ENCODE results near the gene SEPTIN8. TPM values are rescaled to one million over a fixed set of nuclear protein-coding genes. Genes with fewer than 3 reads are reported as not detected.
"Not testable (repeated sequence)": the region's sequence is repeated elsewhere in the genome, so short reads cannot be mapped to it uniquely, and the experiment has no call there.

The SEPTIN8 gene
- total and polyA plus RNA-seq, 10 of the 15 experiments (the other 5 are each of a cell fraction or from before 2014, with no cell fraction given): 6.1 to 96.1 (median 29.4) TPM

DNA sequence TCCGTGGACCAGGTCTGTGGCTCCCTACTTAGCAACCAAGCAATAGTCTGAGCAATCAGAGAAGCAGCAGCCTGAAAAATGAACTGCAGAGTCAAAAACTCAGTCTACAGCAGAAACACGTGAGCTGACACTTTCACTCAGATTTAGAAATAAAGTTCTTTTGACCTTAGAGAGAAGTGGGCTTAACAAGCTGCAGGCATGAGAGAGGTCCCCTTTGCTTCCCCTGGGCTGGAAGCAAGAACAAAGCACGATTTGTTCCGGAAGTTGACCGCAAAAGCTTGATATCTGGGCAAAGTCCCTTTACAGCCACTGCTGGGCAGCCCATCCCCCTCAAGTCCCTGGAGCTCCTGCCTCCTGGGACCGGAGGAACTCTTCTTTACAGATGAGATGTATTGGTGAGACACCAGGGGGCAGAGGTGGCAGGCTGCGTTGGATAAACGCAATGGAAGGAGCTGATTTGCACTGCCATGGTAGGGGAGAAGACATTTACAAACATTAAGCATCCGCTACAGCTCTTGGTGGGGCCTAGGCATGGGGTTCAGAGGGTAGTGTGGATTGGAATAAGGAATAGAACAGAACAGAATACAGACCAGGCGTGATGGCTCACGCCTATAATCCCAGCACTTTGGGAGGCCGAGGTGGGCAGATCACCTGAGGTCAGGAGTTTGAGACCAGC, 30.3 kb upstream of the SEPTIN8 start (continued):
- TF ChIP-seq, protein P1, sequence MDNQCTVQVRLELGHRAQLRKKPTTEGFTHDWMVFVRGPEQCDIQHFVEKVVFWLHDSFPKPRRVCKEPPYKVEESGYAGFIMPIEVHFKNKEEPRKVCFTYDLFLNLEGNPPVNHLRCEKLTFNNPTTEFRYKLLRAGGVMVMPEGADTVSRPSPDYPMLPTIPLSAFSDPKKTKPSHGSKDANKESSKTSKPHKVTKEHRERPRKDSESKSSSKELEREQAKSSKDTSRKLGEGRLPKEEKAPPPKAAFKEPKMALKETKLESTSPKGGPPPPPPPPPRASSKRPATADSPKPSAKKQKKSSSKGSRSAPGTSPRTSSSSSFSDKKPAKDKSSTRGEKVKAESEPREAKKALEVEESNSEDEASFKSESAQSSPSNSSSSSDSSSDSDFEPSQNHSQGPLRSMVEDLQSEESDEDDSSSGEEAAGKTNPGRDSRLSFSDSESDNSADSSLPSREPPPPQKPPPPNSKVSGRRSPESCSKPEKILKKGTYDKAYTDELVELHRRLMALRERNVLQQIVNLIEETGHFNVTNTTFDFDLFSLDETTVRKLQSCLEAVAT (IDR thresholded peaks at IDR 0.05): 0 out of 2 replicates have a peak, but pooled peaks have one; percentile 38
- TF ChIP-seq RBBP5 (conservative IDR thresholded peaks at IDR 0.05) (no peak), SP1 (IDR thresholded peaks at IDR 0.05; ENCODE audit: low read depth, low read length) (no peak), CHD1 (IDR thresholded peaks at IDR 0.05; ENCODE audit: low read depth, low read length) (no peak), HCFC1 (IDR thresholded peaks at IDR 0.05; ENCODE audit: low read length) (no peak), KAT2A (conservative IDR thresholded peaks at IDR 0.05; ENCODE audit: control insufficient read depth, low read depth, low read length) (no peak), ZSCAN29 (IDR thresholded peaks at IDR 0.05) (no peak), RCOR1 (conservative IDR thresholded peaks at IDR 0.05; ENCODE audit: low read depth, low read length) (no peak), ASH2L (IDR thresholded peaks at IDR 0.05; ENCODE audit: borderline replicate concordance, low read depth) (no peak), SREBF2 (IDR thresholded peaks at IDR 0.05; ENCODE audit: low read length) (no peak), FOXM1 (IDR thresholded peaks at IDR 0.05; ENCODE audit: low read depth, low read length) (no peak)
- TF ChIP-seq, protein P2, sequence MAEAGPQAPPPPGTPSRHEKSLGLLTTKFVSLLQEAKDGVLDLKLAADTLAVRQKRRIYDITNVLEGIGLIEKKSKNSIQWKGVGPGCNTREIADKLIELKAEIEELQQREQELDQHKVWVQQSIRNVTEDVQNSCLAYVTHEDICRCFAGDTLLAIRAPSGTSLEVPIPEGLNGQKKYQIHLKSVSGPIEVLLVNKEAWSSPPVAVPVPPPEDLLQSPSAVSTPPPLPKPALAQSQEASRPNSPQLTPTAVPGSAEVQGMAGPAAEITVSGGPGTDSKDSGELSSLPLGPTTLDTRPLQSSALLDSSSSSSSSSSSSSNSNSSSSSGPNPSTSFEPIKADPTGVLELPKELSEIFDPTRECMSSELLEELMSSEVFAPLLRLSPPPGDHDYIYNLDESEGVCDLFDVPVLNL (IDR thresholded peaks at IDR 0.05; ENCODE audit: low read depth, low read length): no peak

DNA sequence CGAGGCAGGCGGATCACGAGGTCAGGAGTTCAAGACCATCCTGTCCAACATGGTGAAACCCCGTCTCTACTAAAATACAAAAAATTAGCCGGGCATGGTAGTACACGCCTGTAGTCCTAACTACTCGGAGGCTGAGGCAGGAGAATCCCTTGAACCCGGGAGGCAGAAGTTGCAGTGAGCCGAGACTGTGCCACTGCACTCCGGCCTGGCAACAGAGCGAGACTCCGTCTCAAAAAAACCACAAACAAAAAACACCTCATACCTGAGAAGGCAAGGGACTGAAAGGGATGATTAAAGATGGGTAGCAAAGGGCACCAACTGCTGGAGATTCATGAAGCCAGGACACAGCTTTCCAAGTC, 29.7 kb upstream of the SEPTIN8 start:
- ChIA-PET POLR2A (interaction anchor here (0.9 to 6.2 kb wide), 7 partner anchors 10 to 147 kb away, joined by 3 to 41 read pairs (median 5); no protein-coding TSS in a partner anchor), CTCF (interaction anchor here (0.6 to 9.0 kb wide), 24 partner anchors 10 to 280 kb away, joined by 3 to 159 read pairs (median 5); partner anchors contain the start of genes CCNI2, GDF9, KIF3A and UQCRQ), RAD21 (ENCODE audit: unreplicated experiment) (interaction anchor here (0.6 to 6.5 kb wide), 17 partner anchors 9 to 379 kb away, joined by 3 to 106 read pairs (median 5); partner anchors contain the start of genes CCNI2 and SEPTIN8), SMC1A (ENCODE audit: uncharacterized antibody, unreplicated experiment) (interaction anchor here (0.6 to 6.0 kb wide), 24 partner anchors 9 to 437 kb away, joined by 3 to 99 read pairs (median 4); partner anchors contain the start of genes SEPTIN8 and SLC22A5)
- H3K4me3 ChIP-seq; ATAC-seq; DNase-seq (ENCODE audit: low read depth, low spot score); BruUV-seq (replicated peaks); H3K4me2 ChIP-seq (ENCODE audit: control insufficient read depth, insufficient read depth); FAIRE-seq; H3K36me3 ChIP-seq (ENCODE audit: control insufficient read depth in 2 of 2, insufficient read depth in 2 of 2, low read length in 1 of 2); intact Hi-C loops (cut with micrococcal nuclease; ENCODE audit: unreplicated experiment); H3K4me1 ChIP-seq (ENCODE audit: control insufficient read depth, insufficient read depth, low read length); H3K79me2 ChIP-seq (ENCODE audit: control insufficient read depth, insufficient read depth, low read length); H3K9ac ChIP-seq (ENCODE audit: control insufficient read depth, insufficient read depth, low read length); H4K20me1 ChIP-seq (ENCODE audit: control insufficient read depth, insufficient read depth); in situ Hi-C loops (cut with MboI); H2AFZ ChIP-seq (ENCODE audit: control insufficient read depth, low read depth, low read length); H3K27ac ChIP-seq (ENCODE audit: control insufficient read depth, insufficient read depth); H3K27me3 ChIP-seq (replicated peaks in 1 of 2; ENCODE audit: control insufficient read depth in 2 of 2, insufficient read depth in 2 of 2, low read length in 1 of 2); H3K9me3 ChIP-seq (replicated peaks; ENCODE audit: control insufficient read depth, insufficient read depth, low read length): not testable (repeated sequence)
- 86% methylated on average over 12 of the region's 12 CpGs for WGBS (ENCODE audit: insufficient coverage, insufficient replicate concordance, low lambda C conversion rate, missing lambda C conversion rate)

DNA sequence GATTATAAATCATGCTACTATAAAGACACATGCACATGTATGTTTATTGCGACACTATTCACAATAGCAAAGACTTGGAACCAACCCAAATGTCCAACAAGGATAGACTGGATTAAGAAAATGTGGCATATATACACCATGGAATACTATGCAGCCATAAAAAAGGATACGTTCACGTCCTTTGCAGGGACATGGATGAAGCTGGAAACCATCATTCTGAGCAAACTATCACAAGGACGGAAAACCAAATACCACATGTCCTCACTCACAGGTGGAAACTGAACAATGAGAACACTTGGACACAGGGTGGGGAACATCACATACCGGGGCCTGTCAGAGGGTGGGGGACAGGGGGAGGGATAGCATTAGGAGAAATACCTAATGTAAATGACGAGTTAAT, 28.8 kb upstream of the SEPTIN8 start:
- ATAC-seq; H3K79me2 ChIP-seq (ENCODE audit: control insufficient read depth, insufficient read depth, low read length); H3K27ac ChIP-seq (ENCODE audit: control insufficient read depth, insufficient read depth); H3K4me3 ChIP-seq; H3K4me1 ChIP-seq (ENCODE audit: control insufficient read depth, insufficient read depth, low read length); H4K20me1 ChIP-seq (ENCODE audit: control insufficient read depth, insufficient read depth); DNase-seq (ENCODE audit: low read depth, low spot score); H3K9me3 ChIP-seq (replicated peaks; ENCODE audit: control insufficient read depth, insufficient read depth, low read length); H3K27me3 ChIP-seq (replicated peaks in 1 of 2; ENCODE audit: control insufficient read depth in 2 of 2, insufficient read depth in 2 of 2, low read length in 1 of 2); in situ Hi-C loops (cut with MboI); H3K9ac ChIP-seq (ENCODE audit: control insufficient read depth, insufficient read depth, low read length); H3K4me2 ChIP-seq (ENCODE audit: control insufficient read depth, insufficient read depth); FAIRE-seq; H2AFZ ChIP-seq (ENCODE audit: control insufficient read depth, low read depth, low read length); intact Hi-C loops (cut with micrococcal nuclease; ENCODE audit: unreplicated experiment); BruUV-seq (replicated peaks); H3K36me3 ChIP-seq (ENCODE audit: control insufficient read depth in 2 of 2, insufficient read depth in 2 of 2, low read length in 1 of 2): not testable (repeated sequence)
- RAD21 ChIA-PET (ENCODE audit: unreplicated experiment): interaction anchor here (0.6 to 6.5 kb wide), 3 partner anchors 12 to 54 kb away, joined by 5 to 106 read pairs (median 17); no protein-coding TSS in a partner anchor
- POLR2A ChIA-PET: interaction anchor here (1.8 to 6.2 kb wide), 2 partner anchors 13 to 53 kb away, joined by 6 to 41 read pairs; no protein-coding TSS in a partner anchor
- CTCF ChIA-PET: interaction anchor here (5.8 to 9.0 kb wide), 2 partner anchors 13 to 51 kb away, joined by 50 to 159 read pairs; no protein-coding TSS in a partner anchor
- WGBS (ENCODE audit: insufficient coverage, insufficient replicate concordance, low lambda C conversion rate, missing lambda C conversion rate): 58% methylated on average over 5 of the region's 6 CpGs
- SMC1A ChIA-PET (ENCODE audit: uncharacterized antibody, unreplicated experiment): interaction anchor here (0.9 to 4.6 kb wide), 4 partner anchors 12 to 53 kb away, joined by 3 to 57 read pairs (median 4); no protein-coding TSS in a partner anchor

Measured in GM12878 (cell line).